ENCODE measurements around the gene NRP2. TPM values are rescaled to one million over a fixed set of nuclear protein-coding genes. Genes with fewer than 3 reads are reported as not detected.
A peak's percentile ranks its signal among the peaks of the same experiment; 100 is the strongest.

Gene NRP2
- total RNA-seq, 6 donors from 2014 or later = 61.4 to 99.4 (median 71.8) TPM

DNA sequence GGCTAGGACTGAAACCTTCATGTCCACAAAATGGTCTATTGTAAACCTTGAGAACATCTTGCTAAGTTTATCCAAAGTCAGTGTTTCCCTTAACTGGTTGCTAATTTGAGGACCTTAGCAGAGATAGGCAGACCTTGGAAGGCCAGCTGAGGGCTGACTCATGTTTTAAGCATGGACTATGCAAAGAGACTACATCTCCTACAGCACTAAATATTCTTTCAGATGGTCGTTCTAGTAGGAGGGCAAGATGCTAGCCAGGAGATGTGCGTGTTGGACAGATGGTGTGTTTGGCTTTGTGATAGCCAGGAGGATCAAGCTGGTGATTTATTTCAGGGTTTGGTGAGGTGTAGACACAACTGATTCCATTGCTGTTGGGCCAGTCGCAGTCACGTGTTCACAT, 75.8 kb downstream of the NRP2 start:
- TF ChIP-seq, protein P1, sequence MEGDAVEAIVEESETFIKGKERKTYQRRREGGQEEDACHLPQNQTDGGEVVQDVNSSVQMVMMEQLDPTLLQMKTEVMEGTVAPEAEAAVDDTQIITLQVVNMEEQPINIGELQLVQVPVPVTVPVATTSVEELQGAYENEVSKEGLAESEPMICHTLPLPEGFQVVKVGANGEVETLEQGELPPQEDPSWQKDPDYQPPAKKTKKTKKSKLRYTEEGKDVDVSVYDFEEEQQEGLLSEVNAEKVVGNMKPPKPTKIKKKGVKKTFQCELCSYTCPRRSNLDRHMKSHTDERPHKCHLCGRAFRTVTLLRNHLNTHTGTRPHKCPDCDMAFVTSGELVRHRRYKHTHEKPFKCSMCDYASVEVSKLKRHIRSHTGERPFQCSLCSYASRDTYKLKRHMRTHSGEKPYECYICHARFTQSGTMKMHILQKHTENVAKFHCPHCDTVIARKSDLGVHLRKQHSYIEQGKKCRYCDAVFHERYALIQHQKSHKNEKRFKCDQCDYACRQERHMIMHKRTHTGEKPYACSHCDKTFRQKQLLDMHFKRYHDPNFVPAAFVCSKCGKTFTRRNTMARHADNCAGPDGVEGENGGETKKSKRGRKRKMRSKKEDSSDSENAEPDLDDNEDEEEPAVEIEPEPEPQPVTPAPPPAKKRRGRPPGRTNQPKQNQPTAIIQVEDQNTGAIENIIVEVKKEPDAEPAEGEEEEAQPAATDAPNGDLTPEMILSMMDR (IDR thresholded peaks at IDR 0.05) = no peak
- TF ChIP-seq POLR2A (IDR thresholded peaks at IDR 0.05) = no peak
- TF ChIP-seq EP300 (IDR thresholded peaks at IDR 0.05) = no peak
- TF ChIP-seq POLR2AphosphoS5 (IDR thresholded peaks at IDR 0.05) = no peak
- DNase-seq (no peak), ATAC-seq (ENCODE audit: low FRiP score in 2 of 2) (no peak)
- Histone ChIP-seq H3K4me3 (no peak overlapping the region), H3K27me3 (no peaks in the 10 kb centered on the region), H3K9me3 (no peaks in the 10 kb centered on the region), H3K36me3 (peaks cover under 1 to 20% (median 7%) of the 10 kb centered on the region in 4 donors), H3K4me1 (peaks cover 6 to 25% (median 20%) of the 10 kb centered on the region in 4 donors), H3K27ac (peak overlapping the region in 1 of 4 donors; percentile 38)
- 80 to 83% methylated on average over 4 of the region's 4 CpGs for WGBS, 2 donors

DNA sequence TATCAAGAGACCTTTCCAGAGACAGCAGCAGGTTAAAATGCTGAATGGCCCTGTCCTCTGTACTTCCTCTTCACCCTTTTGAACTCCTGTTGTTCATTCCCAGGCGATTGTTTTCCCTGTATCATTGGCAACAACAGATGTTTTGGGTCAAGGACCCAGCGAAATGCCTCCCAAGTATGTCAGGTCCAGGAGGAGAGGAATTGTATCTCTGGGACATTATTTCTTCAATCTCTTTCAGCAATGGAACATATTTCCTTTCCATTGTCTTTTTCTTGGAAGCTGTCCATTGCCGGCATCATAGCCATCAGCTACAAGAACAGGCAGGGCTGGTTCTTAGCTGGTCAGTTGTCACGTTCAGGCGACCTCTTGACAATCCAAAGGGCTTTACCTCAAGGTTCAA, 76.2 kb downstream of the NRP2 start:
- TF ChIP-seq POLR2AphosphoS5 (IDR thresholded peaks at IDR 0.05) = no peak
- no peak for TF ChIP-seq POLR2A (IDR thresholded peaks at IDR 0.05)
- TF ChIP-seq EP300 (IDR thresholded peaks at IDR 0.05) = no peak
- TF ChIP-seq, protein P1 (IDR thresholded peaks at IDR 0.05) = no peak
- 61 to 67% methylated on average over 5 of the region's 5 CpGs for WGBS, 2 donors
- Histone ChIP-seq H3K27ac (peak overlapping the region in 1 of 4 donors; percentile 38), H3K4me1 (peaks cover 8 to 25% (median 22%) of the 10 kb centered on the region in 4 donors), H3K27me3 (no peaks in the 10 kb centered on the region), H3K9me3 (no peaks in the 10 kb centered on the region), H3K36me3 (peaks cover 0 to 17% (median 2%) of the 10 kb centered on the region in 4 donors), H3K4me3 (no peak overlapping the region)
- ATAC-seq (ENCODE audit: low FRiP score in 2 of 2) (no peak), DNase-seq (no peak)

DNA sequence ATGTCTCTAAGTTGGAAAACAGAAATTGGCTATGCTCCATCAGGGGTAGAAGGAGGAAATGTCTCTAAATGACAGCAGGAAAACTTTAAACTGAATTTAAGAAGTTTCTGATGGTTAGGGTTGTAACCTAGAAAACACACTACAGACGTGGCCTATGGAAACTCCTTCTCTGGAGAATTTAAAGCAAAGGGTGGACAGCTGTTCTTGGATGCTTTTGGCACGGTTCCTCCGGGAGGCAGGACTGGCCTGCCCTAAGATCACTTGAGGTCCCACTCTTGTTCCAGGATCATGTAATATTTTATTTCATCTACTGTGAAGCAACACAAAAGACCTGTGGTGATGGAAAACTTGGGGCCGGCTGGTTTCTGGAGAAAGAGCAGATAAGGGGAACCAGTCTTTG, 77.0 kb downstream of the NRP2 start:
- WGBS, 2 donors = 76 to 78% methylated on average over 4 of the region's 4 CpGs

GRCh38 chr2:205759732-205760131, 77.4 kb downstream of the NRP2 start:
- 94% methylated on average over 1 of the region's 1 CpG for WGBS, 2 donors
- H3K9me3 ChIP-seq = no peaks in the 10 kb centered on the region

More for the DNA sequence above, 77.0 kb downstream of the NRP2 start:
- H3K36me3 ChIP-seq = peaks cover 0 to 11% (median 0%) of the 10 kb centered on the region in 4 donors
- TF ChIP-seq, protein P1 (IDR thresholded peaks at IDR 0.05) = no peak
- no peak for TF ChIP-seq POLR2AphosphoS5 (IDR thresholded peaks at IDR 0.05)
- no peak for TF ChIP-seq POLR2A (IDR thresholded peaks at IDR 0.05)
- no peak for TF ChIP-seq EP300 (IDR thresholded peaks at IDR 0.05)
- peaks cover 15 to 32% (median 22%) of the 10 kb centered on the region in 4 donors for H3K4me1 ChIP-seq
- DNase-seq (no peak), ATAC-seq (ENCODE audit: low FRiP score in 2 of 2) (no peak)
- no peaks in the 10 kb centered on the region for H3K9me3 ChIP-seq
- H3K4me3 ChIP-seq = no peak overlapping the region
- no peaks in the 10 kb centered on the region for H3K27me3 ChIP-seq
- H3K27ac ChIP-seq = no peak overlapping the region

More at GRCh38 chr2:205759732-205760131, 77.4 kb downstream of the NRP2 start:
- Histone ChIP-seq H3K36me3 (peaks cover 0 to 11% (median 0%) of the 10 kb centered on the region in 4 donors), H3K4me1 (peaks cover 18 to 31% (median 21%) of the 10 kb centered on the region in 4 donors), H3K27ac (no peak overlapping the region), H3K4me3 (no peak overlapping the region), H3K27me3 (no peaks in the 10 kb centered on the region)
- no peak for ATAC-seq (ENCODE audit: low FRiP score in 2 of 2)
- DNase-seq = no peak
- TF ChIP-seq POLR2AphosphoS5 (IDR thresholded peaks at IDR 0.05) (no peak), POLR2A (IDR thresholded peaks at IDR 0.05) (no peak), EP300 (IDR thresholded peaks at IDR 0.05) (no peak)
- TF ChIP-seq, protein P1 (IDR thresholded peaks at IDR 0.05) = no peak

Measured in upper lobe of left lung (tissue), 6 donors.